NAMALWA (cell line): ENCODE results near the gene WDR35.
A peak's percentile ranks its signal among the peaks of the same experiment; 100 is the strongest.

Experiments used
- DNase-seq: peaks from one replicate; pipeline ENCODE4 v3.0.0-alpha.2; 2015; ENCODE audit warnings: low spot score

The WDR35 gene

GRCh38 chr2:20011276-20012031 lies 21.5 kb upstream of the WDR35 start:
- no peak for DNase-seq

- DNase-seq, result no peak
These were observed 18.8 kb upstream of the WDR35 start for GRCh38 chr2:20008703-20009102.

DNA sequence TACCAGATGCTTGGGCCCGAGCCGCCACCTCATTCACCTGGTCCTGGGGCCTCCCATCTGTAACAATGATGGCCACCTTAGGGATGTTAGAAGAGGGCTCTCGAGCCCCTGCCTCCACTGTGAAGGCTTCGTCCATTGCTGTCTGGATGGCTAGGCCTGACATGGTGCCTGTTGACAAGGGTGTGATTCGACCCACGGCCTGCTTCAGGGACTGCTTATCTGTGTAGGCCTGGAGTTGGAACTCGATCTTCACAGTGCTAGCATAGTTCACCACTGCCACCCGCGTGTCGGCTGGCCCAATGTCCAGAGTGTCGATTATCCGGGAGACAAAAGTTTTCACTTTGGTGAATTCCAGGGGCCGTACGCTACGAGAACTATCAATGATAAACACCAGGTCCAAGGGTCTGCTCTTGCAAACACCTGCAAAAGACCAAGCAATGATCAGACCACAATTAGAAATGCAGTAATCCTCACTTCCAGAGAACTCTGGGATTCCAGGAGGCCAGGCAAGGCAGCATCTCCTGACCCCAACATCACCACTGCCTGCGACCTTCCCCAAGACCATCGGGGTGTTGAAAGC lies 16.1 kb upstream of the WDR35 start:
- no peak for DNase-seq

DNA sequence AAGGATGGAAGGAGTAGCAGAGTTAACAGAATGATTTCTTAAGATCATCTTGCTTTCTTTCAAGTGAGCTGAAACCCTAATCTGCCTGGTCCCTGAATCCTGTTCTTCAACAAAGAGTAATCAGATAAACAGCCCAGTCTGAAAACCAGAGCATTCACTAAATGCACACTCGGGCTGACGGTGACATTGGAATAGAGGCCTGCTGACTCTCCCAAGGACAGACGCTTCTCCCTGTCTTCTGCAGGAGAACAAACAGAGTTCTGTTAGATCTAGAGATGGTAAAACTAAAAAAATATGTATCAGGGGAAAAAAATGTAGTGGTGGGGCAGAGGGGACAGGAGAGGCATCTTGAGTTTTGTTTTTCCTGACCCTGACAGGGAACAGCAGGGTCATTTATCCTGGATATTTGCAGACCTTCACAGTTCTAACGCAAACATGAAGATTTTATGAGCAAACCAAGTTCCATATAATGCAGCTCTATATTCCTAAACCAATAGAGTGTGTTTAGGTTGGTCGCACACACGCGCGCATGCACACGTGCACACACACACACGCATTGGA lies 15.2 kb upstream of the WDR35 start:
- DNase-seq, result no peak

DNA sequence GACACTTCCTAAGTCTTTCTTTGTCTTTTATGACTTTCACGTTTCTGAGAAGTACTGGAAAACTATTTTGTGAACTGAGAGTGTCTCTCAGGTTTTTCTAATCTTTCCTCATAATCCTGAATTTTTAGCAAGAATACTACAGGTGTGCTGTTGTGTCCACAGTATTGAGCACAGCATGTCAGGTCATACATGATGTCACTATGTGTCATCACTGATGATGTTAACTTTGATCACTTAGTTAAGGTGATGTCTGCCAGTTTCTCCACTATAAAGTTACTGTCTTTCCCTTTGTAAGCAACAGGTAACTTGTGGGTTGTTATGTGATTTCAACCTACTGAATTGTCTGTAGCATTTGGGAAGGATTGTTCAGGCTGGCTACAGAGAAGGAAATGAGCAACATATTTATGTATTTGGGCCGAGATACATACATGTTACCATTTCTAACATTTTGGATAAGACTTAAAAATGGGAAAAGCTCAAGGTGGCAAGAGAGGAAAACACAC lies 11.5 kb upstream of the WDR35 start:
- DNase-seq, result no peak

DNA sequence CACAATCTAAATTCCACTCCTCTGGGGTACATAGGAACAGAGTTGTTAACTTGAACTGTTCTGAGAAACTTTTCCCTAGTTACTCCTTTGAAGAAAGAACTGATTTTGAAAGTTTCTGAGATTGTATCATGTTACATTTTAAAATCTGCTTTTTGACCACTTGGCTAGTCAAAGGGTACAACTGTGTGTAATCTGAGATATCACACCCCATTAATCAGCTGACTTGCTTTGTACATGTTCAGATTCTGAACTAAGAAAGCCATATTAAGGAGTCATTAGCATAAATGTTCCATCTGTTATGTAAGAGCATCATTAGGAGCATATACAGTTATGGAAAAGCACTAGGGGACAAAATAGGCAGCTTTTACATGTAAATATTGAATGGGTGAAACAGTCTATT lies 3.8 kb upstream of the WDR35 start:
- no peak for DNase-seq

DNA sequence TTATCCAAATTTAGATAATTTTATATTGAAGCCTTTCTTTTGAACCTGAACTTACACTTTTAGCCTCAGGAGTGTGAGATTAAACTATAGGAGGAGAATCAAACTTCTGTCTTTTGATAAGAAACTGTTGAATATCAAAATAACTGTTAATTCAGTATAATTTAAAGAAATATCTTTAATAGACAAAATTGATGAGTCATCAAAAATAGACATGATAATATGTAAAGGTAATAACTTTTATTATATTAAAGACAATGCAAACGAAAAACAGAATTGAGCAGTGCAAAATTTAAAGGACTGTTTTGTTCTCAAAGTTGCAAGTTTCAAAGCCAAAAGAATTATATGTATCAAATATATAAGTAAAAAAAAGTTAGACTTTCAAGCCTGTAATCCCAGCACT lies 2.0 kb upstream of the WDR35 start:
- DNase-seq, result no peak

- DNase-seq, result no peak
These were observed 467 bp upstream of the WDR35 start for GRCh38 chr2:19990416-19990728.

- DNase-seq, result peak; percentile 15
These were observed 601 bp downstream of the WDR35 start for GRCh38 chr2:19989342-19989666.

DNA sequence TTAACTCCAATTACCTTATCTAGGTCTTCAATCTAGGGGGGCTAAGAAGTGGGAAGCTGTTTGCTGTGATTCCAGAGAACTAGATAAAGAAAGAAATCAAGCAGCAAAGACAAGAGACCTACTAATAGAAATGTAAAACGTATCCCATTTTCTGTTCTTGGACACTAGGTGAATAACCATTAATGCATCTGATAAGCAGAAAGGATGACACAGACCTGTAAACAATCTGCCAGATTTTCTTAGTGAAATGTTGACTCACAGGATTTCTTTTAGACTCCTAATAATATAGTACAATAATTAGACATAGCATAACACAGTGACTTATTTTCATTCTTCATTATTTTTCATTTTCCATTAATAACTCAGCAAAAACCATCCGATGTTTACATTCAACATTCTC lies 1.3 kb downstream of the WDR35 start:
- DNase-seq, result peak; percentile 26

GRCh38 chr2:19987936-19988335 lies 2.0 kb downstream of the WDR35 start:
- DNase-seq, result peak; percentile 63

- no peak for DNase-seq
These were observed 7.6 kb downstream of the WDR35 start for GRCh38 chr2:19982268-19982667.

GRCh38 chr2:19979932-19980331 lies 10.0 kb downstream of the WDR35 start:
- DNase-seq, result no peak

GRCh38 chr2:19973466-19973865 lies 16.4 kb downstream of the WDR35 start:
- no peak for DNase-seq

GRCh38 chr2:19971691-19972090 lies 18.2 kb downstream of the WDR35 start:
- DNase-seq, result no peak

GRCh38 chr2:19963386-19963785 lies 26.5 kb downstream of the WDR35 start:
- no peak for DNase-seq

GRCh38 chr2:19955544-19956422 lies 34.1 kb downstream of the WDR35 start:
- peak; percentile 85 for DNase-seq

- DNase-seq, result no peak
These were observed 40.8 kb downstream of the WDR35 start for GRCh38 chr2:19949071-19949470.

- DNase-seq, result no peak
These were observed 42.5 kb downstream of the WDR35 start for GRCh38 chr2:19947184-19947940.

- no peak for DNase-seq
These were observed 45.6 kb downstream of the WDR35 start for GRCh38 chr2:19944205-19944845.

- DNase-seq, result no peak
These were observed 46.7 kb downstream of the WDR35 start for GRCh38 chr2:19943189-19943588.

GRCh38 chr2:19942199-19942598 lies 47.7 kb downstream of the WDR35 start:
- no peak for DNase-seq
